ENCODE data around the gene ZCCHC24. TPM values are rescaled to one million over a fixed set of nuclear protein-coding genes. Genes with fewer than 3 reads are reported as not detected.
A peak's percentile ranks its signal among the peaks of the same experiment; 100 is the strongest.

Gene ZCCHC24
- total and polyA plus RNA-seq, 2 of the 8 experiments (the other 6 are each of a cell fraction or from before 2014, with no cell fraction given) = 3.9 to 6.9 TPM

GRCh38 chr10:79490400-79491142 is 45.1 kb upstream of the ZCCHC24 start:
- H3K23me2 ChIP-seq (ENCODE audit: low read depth, low read length) = no peaks in the 10 kb centered on the region
- no peaks in the 10 kb centered on the region for H3K9me3 ChIP-seq (ENCODE audit: insufficient read depth in 2 of 2, low read depth in 1 of 2, low read length in 1 of 2)
- H3K4ac ChIP-seq (replicated peaks; ENCODE audit: insufficient read length, low read depth, low read length) = no peak overlapping the region
- CTCF ChIA-PET (ENCODE audit: partially characterized antibody) = interaction anchor here (0.7 to 10.0 kb wide), 10 partner anchors 9 to 116 kb away, joined by 3 to 101 read pairs (median 4); no protein-coding TSS in a partner anchor
- no peak overlapping the region for H3K27ac ChIP-seq (ENCODE audit: low read depth, low read length)
- H3K4me1 ChIP-seq (replicated peaks in 1 of 4; ENCODE audit: control insufficient read depth in 3 of 4, insufficient read depth in 4 of 4, low read length in 3 of 4) = peaks cover 0 to 3% (median 0%) of the 10 kb centered on the region in 4 experiments; a peak in 1 of 7 replicates
- H3K79me1 ChIP-seq (ENCODE audit: low read depth, low read length) = no peaks in the 10 kb centered on the region
- H3K56ac ChIP-seq (replicated peaks; ENCODE audit: insufficient read length, low read depth, low read length) = no peak overlapping the region
- no peak overlapping the region for H4K8ac ChIP-seq (ENCODE audit: extremely low read depth, insufficient read depth, low read length)
- TF ChIP-seq USF2 (IDR thresholded peaks at IDR 0.05; ENCODE audit: low read length) (no peak), ATF3 (IDR thresholded peaks at IDR 0.05; ENCODE audit: insufficient read depth, low read depth, low read length) (no peak), TBP (IDR thresholded peaks at IDR 0.05; ENCODE audit: low read depth, low read length) (no peak), KDM1A (IDR thresholded peaks at IDR 0.05; ENCODE audit: borderline replicate concordance, low read length) (no peak), GABPA (IDR thresholded peaks at IDR 0.05; ENCODE audit: borderline replicate concordance, insufficient read depth, low read length) (no peak), CEBPB (IDR thresholded peaks at IDR 0.05; ENCODE audit: low read depth, low read length) (no peak)
- DNase-seq (ENCODE audit: low read depth in 1 of 2, low spot score in 2 of 2) = no peak
- H3K27me3 ChIP-seq (replicated peaks in 1 of 4; ENCODE audit: control insufficient read depth in 3 of 4, extremely low read depth in 1 of 4, insufficient read depth in 3 of 4, low read length in 3 of 4) = peaks cover 0 to 4% (median 0%) of the 10 kb centered on the region in 4 experiments; a peak in 4 of 7 replicates
- H2BK120ac ChIP-seq (replicated peaks; ENCODE audit: low read depth, low read length) = no peak overlapping the region
- H3K4me3 ChIP-seq (ENCODE audit: extremely low read depth in 1 of 4, insufficient read depth in 2 of 4, low read depth in 3 of 4, low read length in 4 of 4) = no peak overlapping the region
- no peak overlapping the region for H3K18ac ChIP-seq (ENCODE audit: extremely low read depth, low read length)
- no peak for FAIRE-seq
- H2BK20ac ChIP-seq (ENCODE audit: low read length) = no peak overlapping the region
- 0 out of 2 replicates have a peak overlapping the region, but pooled peaks have one; percentile 6 for H2BK15ac ChIP-seq (ENCODE audit: low read length)
- WGBS, 2 experiments (ENCODE audit: extremely low coverage in 1 of 2, insufficient coverage in 1 of 2, insufficient read length in 1 of 2, insufficient replicate concordance in 2 of 2, low coverage in 1 of 2, low lambda C conversion rate in 2 of 2, missing lambda C conversion rate in 1 of 2) = 87% methylated on average over 9 of the region's 9 CpGs; no CpG with 5 or more reads in 1 of the 2 experiments
- H3K36me3 ChIP-seq (ENCODE audit: control insufficient read depth in 2 of 4, insufficient read depth in 4 of 4, low read length in 3 of 4) = no peaks in the 10 kb centered on the region
- 0 out of 2 replicates have a peak overlapping the region, but pooled peaks have one; percentile 6 for H2AFZ ChIP-seq (ENCODE audit: low read length)
- no peak overlapping the region for H3K9ac ChIP-seq (replicated peaks in 1 of 4; ENCODE audit: extremely low read depth in 1 of 4, low read depth in 3 of 4, low read length in 3 of 4)
- H4K91ac ChIP-seq (replicated peaks; ENCODE audit: insufficient read length, low read length) = no peak overlapping the region
- POLR2A ChIA-PET (ENCODE audit: partially characterized antibody) = interaction anchor here (0.6 kb wide), 1 partner anchor 539 kb away, joined by 3 read pairs; no protein-coding TSS in a partner anchor
- H3K79me2 ChIP-seq (ENCODE audit: control insufficient read depth in 1 of 2, insufficient read depth in 2 of 2, low read length in 2 of 2) = no peaks in the 10 kb centered on the region
- H3K23ac ChIP-seq (ENCODE audit: insufficient read length) = no peak overlapping the region
- H4K5ac ChIP-seq (ENCODE audit: insufficient read length, low read depth, low read length) = no peak overlapping the region
- H4K20me1 ChIP-seq (replicated peaks in 1 of 2; ENCODE audit: control insufficient read depth in 1 of 2, insufficient read depth in 2 of 2, low read length in 2 of 2) = no peaks in the 10 kb centered on the region
- H3K4me2 ChIP-seq (ENCODE audit: insufficient read depth in 1 of 2, low read depth in 2 of 2, low read length in 2 of 2) = no peak overlapping the region
- H2BK12ac ChIP-seq (ENCODE audit: low read depth, low read length) = no peak overlapping the region
- no peak overlapping the region for H2AK5ac ChIP-seq (ENCODE audit: low read depth, low read length)
- no peak overlapping the region for H2BK5ac ChIP-seq (ENCODE audit: low read depth, low read length)
- H3K14ac ChIP-seq (ENCODE audit: insufficient read length) = no peak overlapping the region
